Common myeloid progenitor, CD34-positive (primary cell): ENCODE data around the gene ARHGAP25.

Experiments used
- CTCF ChIA-PET: fragments of 350-600 bp; sonication (Branson Sonifier 250); formaldehyde crosslinking; loops from one replicate; lab custom pipeline; 2021; ENCODE audit warnings: antibody characterized with exemption; lab: Charles Lee
- POLR2A ChIA-PET: fragments of 350-600 bp; sonication (Branson Sonifier 250); formaldehyde crosslinking; loops from one replicate; lab custom pipeline; 2021; ENCODE audit warnings: antibody characterized with exemption; lab: Charles Lee
- DNase-seq, 3 donors: peaks; one replicate each; pipeline versions ENCODE4 v3.0.0 to v3.0.0-alpha.2; 2013
- H3K27ac ChIP-seq, 2 experiments: 1 replicate in 1 of 2; 2 replicates in 1 of 2; pipeline ENCODE4 v1.7.0; 2013; ENCODE audit warnings: inconsistent platforms in 2 of 2, low read length in 2 of 2, mild to moderate bottlenecking in 2 of 2, low read depth in 1 of 2, moderate library complexity in 1 of 2; ENCODE audit not compliant: severe bottlenecking in 2 of 2, insufficient read depth in 1 of 2, poor library complexity in 1 of 2
- H3K27me3 ChIP-seq, 5 experiments: replicated peaks in 2 of 5; 1 replicate in 3 of 5; 2 replicates in 2 of 5; pipeline versions ENCODE4 v1.6.1 to v1.7.0; 2013; ENCODE audit warnings: low read length in 4 of 5, mild to moderate bottlenecking in 2 of 5, moderate library complexity in 2 of 5, inconsistent platforms in 1 of 5; ENCODE audit not compliant: insufficient read depth in 5 of 5, control insufficient read depth in 4 of 5
- H3K36me3 ChIP-seq, 4 experiments: 1 replicate in 2 of 4; 2 replicates in 2 of 4; pipeline versions ENCODE4 v1.6.1 to v1.7.0; 2013; ENCODE audit warnings: low read length in 3 of 4, control low read depth in 1 of 4, mild to moderate bottlenecking in 1 of 4; ENCODE audit not compliant: control insufficient read depth in 4 of 4, insufficient read depth in 4 of 4
- H3K4me1 ChIP-seq, 4 experiments: 1 replicate in 3 of 4; 2 replicates in 1 of 4; pipeline versions ENCODE4 v1.6.1 to v1.7.1; 2013; ENCODE audit warnings: low read length in 3 of 4, mild to moderate bottlenecking in 3 of 4, control low read depth in 1 of 4, inconsistent platforms in 1 of 4, moderate library complexity in 1 of 4; ENCODE audit not compliant: control insufficient read depth in 4 of 4, insufficient read depth in 4 of 4; ENCODE audit errors: control extremely low read depth in 1 of 4
- H3K4me3 ChIP-seq, 7 experiments: 1 replicate in 4 of 7; 2 replicates in 3 of 7; pipeline versions ENCODE4 v1.5.1 to v1.7.0; 2013; ENCODE audit warnings: mild to moderate bottlenecking in 7 of 7, low read length in 6 of 7, moderate library complexity in 6 of 7, inconsistent platforms in 2 of 7, low read depth in 2 of 7, control low read depth in 1 of 7; ENCODE audit not compliant: insufficient read depth in 4 of 7, control insufficient read depth in 1 of 7; ENCODE audit errors: extremely low read depth in 1 of 7
- H3K9me3 ChIP-seq, 5 experiments: 1 replicate in 4 of 5; 2 replicates in 1 of 5; pipeline versions ENCODE4 v1.6.1 to v1.7.1; 2013; ENCODE audit warnings: low read length in 4 of 5, mild to moderate bottlenecking in 2 of 5, inconsistent platforms in 1 of 5, low read depth in 1 of 5, moderate library complexity in 1 of 5; ENCODE audit not compliant: control insufficient read depth in 4 of 5, insufficient read depth in 2 of 5; ENCODE audit errors: control extremely low read depth in 1 of 5
- WGBS: methylation state at CpG from one replicate; pipeline ENCODE4 v1.1.5; 2013; ENCODE audit not compliant: insufficient coverage; 5-methylcytosine and 5-hydroxymethylcytosine counted together

The ARHGAP25 gene

DNA sequence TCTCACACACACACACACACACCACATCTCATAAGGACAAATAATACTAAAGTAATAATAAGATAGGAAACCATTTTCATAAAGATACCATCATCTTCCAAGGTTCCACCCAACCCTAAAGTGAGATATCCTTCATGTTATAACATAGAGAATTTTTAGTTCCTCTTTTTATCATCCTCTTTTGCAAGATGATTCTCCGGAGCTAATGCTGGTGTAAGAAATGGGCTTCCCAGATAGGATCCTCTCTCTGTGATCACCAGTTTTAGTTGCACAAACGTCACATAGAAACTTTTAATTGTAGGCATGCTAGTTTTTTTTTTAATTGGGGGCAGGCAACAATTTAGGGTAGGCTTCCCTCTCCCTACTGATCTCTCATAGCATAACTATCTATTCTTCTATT is 49.6 kb downstream of the ARHGAP25 start:
- H3K27ac ChIP-seq, result peak overlapping the region in 1 of 2 experiments; percentile 4

DNA sequence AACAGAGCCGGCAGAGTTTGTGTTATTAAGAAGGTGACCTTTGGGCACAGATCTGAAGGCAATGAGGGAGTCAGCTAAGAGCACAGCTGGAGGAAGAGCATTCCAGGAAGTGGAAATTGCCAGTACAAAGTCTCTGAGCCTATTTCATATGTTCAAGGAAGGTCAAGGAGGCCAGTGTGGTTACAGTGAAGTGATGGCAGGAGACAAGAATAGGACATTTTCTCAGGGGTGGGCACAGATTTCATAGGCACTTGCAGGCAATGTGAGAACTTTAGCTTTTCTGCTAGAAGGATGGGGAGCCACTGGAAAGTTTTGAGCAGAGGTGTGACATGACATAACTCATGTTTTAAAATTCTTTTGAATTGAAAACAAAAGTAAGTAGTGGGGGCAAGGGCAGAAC is 50.3 kb downstream of the ARHGAP25 start:
- Histone ChIP-seq H3K27me3 (no peaks in the 10 kb centered on the region), H3K36me3 (peaks cover 50 to 93% (median 73%) of the 10 kb centered on the region in 4 experiments), H3K4me1 (peaks cover 4 to 14% (median 10%) of the 10 kb centered on the region in 4 experiments), H3K4me3 (no peak overlapping the region), H3K27ac (no peak overlapping the region), H3K9me3 (no peaks in the 10 kb centered on the region)
- CTCF ChIA-PET, result interaction anchor here (0.8 to 1.5 kb wide), 3 partner anchors 8 to 20 kb away, joined by 3 to 6 read pairs (median 6); no protein-coding TSS in a partner anchor
- no peak for DNase-seq
- POLR2A ChIA-PET, result no interaction called here
- WGBS, result 100% methylated on average over 1 of the region's 1 CpG

More for the DNA sequence above, 49.6 kb downstream of the ARHGAP25 start:
- ChIA-PET POLR2A (no interaction called here), CTCF (interaction anchor here (0.8 to 1.3 kb wide), 2 partner anchors 14 to 21 kb away, joined by 3 read pairs; no protein-coding TSS in a partner anchor)
- Histone ChIP-seq H3K36me3 (peaks cover 44 to 93% (median 68%) of the 10 kb centered on the region in 4 experiments), H3K4me1 (peaks cover 4 to 19% (median 13%) of the 10 kb centered on the region in 4 experiments), H3K9me3 (no peaks in the 10 kb centered on the region), H3K27me3 (no peaks in the 10 kb centered on the region), H3K4me3 (peak overlapping the region in 1 of 7 experiments; percentile 1)
- peak in 2 of 3 donors; percentile 40 for DNase-seq
- WGBS, result no CpG with 5 or more reads among the region's 2 CpGs

DNA sequence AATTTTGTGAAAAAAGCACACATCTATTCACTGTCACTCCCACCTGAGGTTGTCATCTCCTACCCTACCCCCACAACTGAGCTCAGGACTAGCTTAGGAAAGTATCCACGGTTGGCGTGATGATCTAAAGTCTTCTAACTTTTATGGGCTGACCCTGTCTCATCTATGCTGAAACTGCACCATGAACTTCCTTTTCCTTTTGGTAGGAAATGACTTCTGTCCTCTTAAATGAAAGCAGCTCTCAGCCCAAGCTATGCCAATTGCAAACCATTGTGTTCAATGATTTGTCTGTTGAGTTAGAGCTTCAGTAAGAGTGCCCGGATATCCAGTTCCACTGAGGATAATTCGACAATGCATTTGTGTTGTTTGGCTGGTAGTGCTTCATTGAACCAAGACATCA is 52.7 kb downstream of the ARHGAP25 start:
- Histone ChIP-seq H3K9me3 (no peaks in the 10 kb centered on the region), H3K36me3 (peaks cover 50 to 95% (median 77%) of the 10 kb centered on the region in 4 experiments), H3K27ac (no peak overlapping the region), H3K27me3 (no peaks in the 10 kb centered on the region), H3K4me3 (no peak overlapping the region), H3K4me1 (peaks cover 4 to 13% (median 10%) of the 10 kb centered on the region in 4 experiments)
- POLR2A ChIA-PET, result no interaction called here
- CTCF ChIA-PET, result interaction anchor here (0.9 to 2.0 kb wide), 6 partner anchors 11 to 78 kb away, joined by 3 to 9 read pairs (median 4); no protein-coding TSS in a partner anchor
- DNase-seq, result no peak
- WGBS, result 100% methylated on average over 2 of the region's 4 CpGs

DNA sequence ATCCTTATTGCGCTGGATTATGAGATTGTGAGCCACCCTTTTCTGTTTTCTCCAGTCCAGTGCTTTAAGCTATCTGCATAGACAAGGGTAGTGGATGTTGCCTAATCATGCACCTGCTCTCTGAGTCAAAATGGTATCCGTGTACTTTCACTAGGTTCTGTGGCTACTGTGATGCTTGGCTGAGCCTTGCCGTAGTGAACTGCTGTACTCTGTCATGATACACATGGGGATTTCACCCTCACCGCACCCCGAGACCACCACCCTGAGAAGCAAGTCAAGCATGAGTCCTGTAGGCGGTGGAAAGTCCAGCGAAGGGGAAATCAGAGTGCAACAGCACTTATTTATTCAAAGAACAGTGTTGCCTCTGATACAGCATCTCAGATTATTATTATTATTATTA is 55.0 kb downstream of the ARHGAP25 start:
- CTCF ChIA-PET, result no interaction called here
- Histone ChIP-seq H3K27ac (no peak overlapping the region), H3K4me3 (no peak overlapping the region), H3K9me3 (no peaks in the 10 kb centered on the region), H3K36me3 (peaks cover 43 to 85% (median 63%) of the 10 kb centered on the region in 4 experiments), H3K4me1 (peaks cover 0 to 2% (median 1%) of the 10 kb centered on the region in 4 experiments), H3K27me3 (no peaks in the 10 kb centered on the region)
- POLR2A ChIA-PET, result interaction anchor here (0.5 kb wide), 1 partner anchor 55 kb away, joined by 3 read pairs; the partner anchor contains the start of gene ARHGAP25
- WGBS, result 72% methylated on average over 4 of the region's 7 CpGs
- peak in 2 of 3 donors; percentile 24 to 61 for DNase-seq

DNA sequence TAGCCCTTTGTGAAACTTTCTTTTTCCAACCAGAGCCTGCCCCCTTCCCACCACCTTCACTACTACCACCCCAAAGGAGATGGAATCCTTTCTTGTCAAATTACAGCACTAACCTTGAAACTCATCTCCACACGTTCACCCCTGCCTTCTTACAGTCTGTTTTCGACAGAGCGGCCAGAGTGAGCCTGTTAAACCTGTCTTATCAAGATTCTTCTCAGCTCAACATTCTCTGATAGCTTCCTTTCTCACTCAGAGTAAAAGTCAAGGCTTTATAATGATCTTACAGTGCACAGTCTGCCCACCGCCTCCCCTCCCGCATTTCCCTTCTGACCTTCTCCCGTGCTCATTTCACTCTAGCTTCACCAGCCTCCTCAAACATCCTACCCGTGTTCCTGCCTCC is 56.0 kb downstream of the ARHGAP25 start:
- H3K36me3 ChIP-seq, result peaks cover 40 to 75% (median 55%) of the 10 kb centered on the region in 4 experiments
- no peaks in the 10 kb centered on the region for H3K27me3 ChIP-seq
- no peak overlapping the region for H3K27ac ChIP-seq
- no peak overlapping the region for H3K4me3 ChIP-seq
- CTCF ChIA-PET, result interaction anchor here (0.9 to 1.6 kb wide), 7 partner anchors 11 to 81 kb away, joined by 3 to 6 read pairs (median 4); no protein-coding TSS in a partner anchor
- no peaks in the 10 kb centered on the region for H3K9me3 ChIP-seq
- POLR2A ChIA-PET, result no interaction called here
- WGBS, result 96% methylated on average over 7 of the region's 7 CpGs
- peaks cover 0 to 10% (median 3%) of the 10 kb centered on the region in 4 experiments for H3K4me1 ChIP-seq
- no peak for DNase-seq

DNA sequence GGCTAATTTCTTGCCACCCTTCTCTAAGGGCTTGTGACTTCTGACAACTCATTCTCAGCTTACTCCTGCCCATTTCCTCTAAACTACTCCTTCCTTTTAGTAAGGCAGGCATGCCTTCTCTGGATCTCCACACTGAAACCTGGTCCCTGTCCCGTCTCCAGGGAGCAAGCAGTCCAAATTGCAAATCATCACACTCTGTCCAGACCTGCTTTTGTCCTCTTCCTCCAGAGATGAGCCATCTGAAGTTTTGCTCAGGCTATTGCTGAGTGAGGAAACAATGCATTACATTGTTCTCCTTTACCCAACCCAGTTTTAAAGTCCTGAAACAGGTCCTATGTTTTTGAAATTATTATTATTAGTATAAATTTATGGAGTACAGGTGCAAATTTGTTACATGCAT is 57.3 kb downstream of the ARHGAP25 start:
- H3K4me1 ChIP-seq, result peaks cover 0 to 20% (median 9%) of the 10 kb centered on the region in 4 experiments
- H3K4me3 ChIP-seq, result no peak overlapping the region
- no peaks in the 10 kb centered on the region for H3K9me3 ChIP-seq
- H3K27me3 ChIP-seq, result no peaks in the 10 kb centered on the region
- peaks cover 31 to 69% (median 55%) of the 10 kb centered on the region in 4 experiments for H3K36me3 ChIP-seq
- DNase-seq, result no peak
- 75% methylated on average over 1 of the region's 1 CpG for WGBS
- H3K27ac ChIP-seq, result no peak overlapping the region
- CTCF ChIA-PET, result interaction anchor here (0.6 to 2.0 kb wide), 6 partner anchors 8 to 133 kb away, joined by 3 to 6 read pairs (median 4); no protein-coding TSS in a partner anchor
- POLR2A ChIA-PET, result no interaction called here

DNA sequence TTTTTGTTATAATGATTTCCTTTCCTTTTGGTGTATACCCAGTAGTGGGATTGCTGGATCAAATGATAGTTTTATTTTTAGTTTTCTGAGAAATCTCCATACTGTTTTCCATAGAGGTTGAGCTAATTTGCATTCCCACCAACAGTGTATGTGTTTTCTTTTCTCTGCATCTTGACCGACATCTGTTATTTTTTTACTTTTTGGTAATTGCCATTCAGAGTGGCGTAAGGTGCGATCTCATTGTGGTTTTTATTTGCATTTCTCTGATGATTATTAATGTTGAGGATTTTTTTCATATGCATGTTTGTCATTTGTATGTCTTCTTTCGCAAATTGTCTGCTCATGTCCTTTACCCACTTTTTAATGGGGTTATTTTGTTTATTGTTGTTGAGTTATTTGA is 58.1 kb downstream of the ARHGAP25 start:
- ChIA-PET CTCF (interaction anchor here (0.9 to 2.0 kb wide), 3 partner anchors 12 to 142 kb away, joined by 3 to 5 read pairs (median 3); no protein-coding TSS in a partner anchor), POLR2A (no interaction called here)
- H3K27me3 ChIP-seq, result no peaks in the 10 kb centered on the region
- H3K36me3 ChIP-seq, result peaks cover 27 to 69% (median 55%) of the 10 kb centered on the region in 4 experiments
- H3K27ac ChIP-seq, result no peak overlapping the region
- DNase-seq, result no peak
- no peaks in the 10 kb centered on the region for H3K9me3 ChIP-seq
- peaks cover 0 to 25% (median 10%) of the 10 kb centered on the region in 4 experiments for H3K4me1 ChIP-seq
- no peak overlapping the region for H3K4me3 ChIP-seq
- no CpG with 5 or more reads among the region's 4 CpGs for WGBS
